HepG2 (cell line): ENCODE measurements around the gene FFAR2. TPM values are rescaled to one million over a fixed set of nuclear protein-coding genes. Genes with fewer than 3 reads are reported as not detected.

Experiments
- EED ChIP-seq: sonication (generic); formaldehyde crosslinking; IDR thresholded peaks from 2 replicates; pipeline ENCODE4 v1.5.0; 2020; ENCODE audit warnings: mild to moderate bottlenecking, missing genetic modification reagents
- GFI1 ChIP-seq: sonication (generic); formaldehyde crosslinking; IDR thresholded peaks from 2 replicates; pipeline ENCODE4 v1.5.0; 2020; ENCODE audit warnings: missing genetic modification reagents, mild to moderate bottlenecking, borderline replicate concordance
- ISL2 ChIP-seq: sonication (generic); formaldehyde crosslinking; IDR thresholded peaks from 2 replicates; pipeline ENCODE4 v1.5.0; 2020; ENCODE audit warnings: missing genetic modification reagents
- MTA1 ChIP-seq: sonication (generic); formaldehyde crosslinking; IDR thresholded peaks from 2 replicates; pipeline ENCODE4 v1.4.0; 2020; ENCODE audit warnings: missing genetic modification reagents, mild to moderate bottlenecking, borderline replicate concordance
- MYC ChIP-seq: sonication (generic); formaldehyde crosslinking; IDR thresholded peaks from 2 replicates; pipeline ENCODE4 v1.9.0; 2021; ENCODE audit warnings: missing genetic modification reagents, borderline replicate concordance
- NR2F6 ChIP-seq, 2 experiments: IDR thresholded peaks; 2 replicates each; pipeline ENCODE4 v1.6.1; 2016; ENCODE audit warnings: antibody characterized with exemption in 1 of 2, mild to moderate bottlenecking in 1 of 2
- RCOR2 ChIP-seq: IDR thresholded peaks from 2 replicates; pipeline ENCODE4 v1.6.1; 2016; ENCODE audit warnings: missing biosample characterization, missing genetic modification reagents
- TBL1XR1 ChIP-seq: fragments of 150-350 bp; IDR thresholded peaks from 2 replicates; pipeline ENCODE4 v1.6.1; 2014; ENCODE audit warnings: borderline replicate concordance, low read length; ENCODE audit not compliant: partially characterized antibody
- TOPORS ChIP-seq: sonication (generic); formaldehyde crosslinking; IDR thresholded peaks from 2 replicates; pipeline ENCODE4 v1.8.0; 2023; ENCODE audit warnings: mild to moderate bottlenecking, missing genetic modification reagents
- ZKSCAN8 ChIP-seq: IDR thresholded peaks from 2 replicates; pipeline ENCODE4 v1.6.1; 2016; ENCODE audit warnings: borderline replicate concordance, missing genetic modification reagents, missing compliant biosample characterization
- ZNF143 ChIP-seq: sonication (generic); formaldehyde crosslinking; IDR thresholded peaks from 2 replicates; pipeline ENCODE4 v1.4.0; 2020; ENCODE audit warnings: missing genetic modification reagents
- ZNF232 ChIP-seq: sonication (generic); formaldehyde crosslinking; IDR thresholded peaks from 2 replicates; pipeline ENCODE4 v1.4.0; 2020; ENCODE audit warnings: missing genetic modification reagents, borderline replicate concordance
- ZNF292 ChIP-seq: sonication (generic); formaldehyde crosslinking; IDR thresholded peaks from 2 replicates; pipeline ENCODE4 v1.8.1; 2022; ENCODE audit warnings: mild to moderate bottlenecking, low read depth, missing genetic modification reagents, borderline replicate concordance
- ZNF329 ChIP-seq: sonication (generic); formaldehyde crosslinking; IDR thresholded peaks from 2 replicates; pipeline ENCODE4 v1.9.0; 2021; ENCODE audit warnings: low read depth, mild to moderate bottlenecking, missing genetic modification reagents
- ZNF33A ChIP-seq: sonication (generic); formaldehyde crosslinking; IDR thresholded peaks from 2 replicates; pipeline ENCODE4 v1.5.1; 2020; ENCODE audit warnings: missing genetic modification reagents, mild to moderate bottlenecking, moderate library complexity, borderline replicate concordance
- ZNF484 ChIP-seq: sonication (generic); formaldehyde crosslinking; IDR thresholded peaks from 2 replicates; pipeline ENCODE4 v1.5.1; 2020; ENCODE audit warnings: mild to moderate bottlenecking, low read depth, missing genetic modification reagents, borderline replicate concordance
- ZNF557 ChIP-seq: sonication (generic); formaldehyde crosslinking; IDR thresholded peaks from 2 replicates; pipeline ENCODE4 v1.4.0; 2020; ENCODE audit warnings: missing genetic modification reagents
- ZNF687 ChIP-seq: sonication (generic); formaldehyde crosslinking; IDR thresholded peaks from 2 replicates; pipeline ENCODE4 v1.5.1; 2020; ENCODE audit warnings: mild to moderate bottlenecking, missing genetic modification reagents, moderate library complexity
- polyA plus RNA-seq, 8 experiments: library from polyadenylated mRNA; depleted of rRNA in 3 of 8; stranded (reverse) in 7 of 8; unstranded in 1 of 8; fragments of >200 nt; fragmentation: Illumina TruSeq in 4 of 8; extraction: Trizol in 4 of 8; gene quantifications; 2 replicates each; pipeline versions ENCODE4 v1.2.1 to v1.2.3, GENCODE V29; 2011 to 2016; ENCODE audit warnings: low read depth in 4 of 8, missing spikeins in 1 of 8, mixed read lengths in 1 of 8; ENCODE audit not compliant: insufficient read depth in 1 of 8
- total RNA-seq, 5 experiments: library from RNA; depleted of rRNA; stranded (reverse); fragments of >200 nt; fragmentation: Illumina TruSeq; extraction: Trizol; gene quantifications; 2 replicates each; pipeline ENCODE4 v1.2.3, GENCODE V29; 2016; ENCODE audit warnings: low read depth in 1 of 5
- TF ChIP-seq, protein P1 (sequence below): sonication (generic); formaldehyde crosslinking; IDR thresholded peaks from 2 replicates; pipeline ENCODE4 v1.5.0; 2020; ENCODE audit warnings: missing genetic modification reagents, mild to moderate bottlenecking, borderline replicate concordance
- TF ChIP-seq, protein P2 (sequence below): sonication (generic); formaldehyde crosslinking; IDR thresholded peaks from 2 replicates; pipeline ENCODE4 v1.5.0; 2020; ENCODE audit warnings: mild to moderate bottlenecking, missing genetic modification reagents
- TF ChIP-seq, protein P3 (sequence below), 2 experiments: sonication (generic) in 1 of 2; formaldehyde crosslinking in 1 of 2; IDR thresholded peaks; 2 replicates each; pipeline versions ENCODE4 v1.4.0 to v1.6.1; 2018 to 2020; ENCODE audit warnings: missing genetic modification reagents in 2 of 2, borderline replicate concordance in 1 of 2, low read depth in 1 of 2, mild to moderate bottlenecking in 1 of 2, missing biosample characterization in 1 of 2

Gene FFAR2
- total and polyA plus RNA-seq, 2 of the 13 experiments (the other 11 are each of a cell fraction or from before 2014, with no cell fraction given), result 0.12 TPM; not detected in 1

GRCh38 chr19:35421362-35421761 is 26.7 kb upstream of the FFAR2 start (continued):
- TF ChIP-seq, protein P1, sequence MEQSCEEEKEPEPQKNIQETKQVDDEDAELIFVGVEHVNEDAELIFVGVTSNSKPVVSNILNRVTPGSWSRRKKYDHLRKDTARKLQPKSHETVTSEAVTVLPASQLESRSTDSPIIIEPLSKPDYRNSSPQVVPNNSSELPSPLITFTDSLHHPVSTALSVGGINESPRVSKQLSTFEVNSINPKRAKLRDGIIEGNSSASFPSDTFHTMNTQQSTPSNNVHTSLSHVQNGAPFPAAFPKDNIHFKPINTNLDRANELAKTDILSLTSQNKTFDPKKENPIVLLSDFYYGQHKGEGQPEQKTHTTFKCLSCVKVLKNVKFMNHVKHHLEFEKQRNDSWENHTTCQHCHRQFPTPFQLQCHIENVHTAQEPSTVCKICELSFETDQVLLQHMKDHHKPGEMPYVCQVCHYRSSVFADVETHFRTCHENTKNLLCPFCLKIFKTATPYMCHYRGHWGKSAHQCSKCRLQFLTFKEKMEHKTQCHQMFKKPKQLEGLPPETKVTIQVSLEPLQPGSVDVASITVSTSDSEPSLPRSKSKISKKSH (CRISPR knock-in tag), result 0 out of 2 replicates have a peak, but pooled peaks have one; percentile 29
- TF ChIP-seq NR2F6 (IDR thresholded peaks at IDR 0.05) (no peak), NR2F6 (CRISPR knock-in tag; IDR thresholded peaks at IDR 0.05) (no peak), ZNF484 (CRISPR knock-in tag) (no peak), ZNF557 (CRISPR knock-in tag) (no peak), TBL1XR1 (no peak), ZNF33A (CRISPR knock-in tag) (no peak), ISL2 (CRISPR knock-in tag) (no peak), TOPORS (CRISPR knock-in tag) (no peak), GFI1 (CRISPR knock-in tag) (no peak), EED (CRISPR knock-in tag) (no peak), MTA1 (CRISPR knock-in tag) (0 out of 2 replicates have a peak, but pooled peaks have one; percentile 24), ZNF143 (no peak), ZNF232 (CRISPR knock-in tag) (no peak), ZKSCAN8 (CRISPR knock-in tag) (no peak), MYC (CRISPR knock-in tag) (peak; percentile 35; the same call in 1 of the 2 replicates), ZNF329 (CRISPR knock-in tag) (no peak), ZNF687 (CRISPR knock-in tag) (peak; percentile 79), RCOR2 (CRISPR knock-in tag) (no peak), ZNF292 (0 out of 2 replicates have a peak, but pooled peaks have one; percentile 44)
- TF ChIP-seq, protein P2, sequence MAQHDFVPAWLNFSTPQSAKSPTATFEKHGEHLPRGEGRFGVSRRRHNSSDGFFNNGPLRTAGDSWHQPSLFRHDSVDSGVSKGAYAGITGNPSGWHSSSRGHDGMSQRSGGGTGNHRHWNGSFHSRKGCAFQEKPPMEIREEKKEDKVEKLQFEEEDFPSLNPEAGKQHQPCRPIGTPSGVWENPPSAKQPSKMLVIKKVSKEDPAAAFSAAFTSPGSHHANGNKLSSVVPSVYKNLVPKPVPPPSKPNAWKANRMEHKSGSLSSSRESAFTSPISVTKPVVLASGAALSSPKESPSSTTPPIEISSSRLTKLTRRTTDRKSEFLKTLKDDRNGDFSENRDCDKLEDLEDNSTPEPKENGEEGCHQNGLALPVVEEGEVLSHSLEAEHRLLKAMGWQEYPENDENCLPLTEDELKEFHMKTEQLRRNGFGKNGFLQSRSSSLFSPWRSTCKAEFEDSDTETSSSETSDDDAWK, result no peak
- TF ChIP-seq, protein P3, sequence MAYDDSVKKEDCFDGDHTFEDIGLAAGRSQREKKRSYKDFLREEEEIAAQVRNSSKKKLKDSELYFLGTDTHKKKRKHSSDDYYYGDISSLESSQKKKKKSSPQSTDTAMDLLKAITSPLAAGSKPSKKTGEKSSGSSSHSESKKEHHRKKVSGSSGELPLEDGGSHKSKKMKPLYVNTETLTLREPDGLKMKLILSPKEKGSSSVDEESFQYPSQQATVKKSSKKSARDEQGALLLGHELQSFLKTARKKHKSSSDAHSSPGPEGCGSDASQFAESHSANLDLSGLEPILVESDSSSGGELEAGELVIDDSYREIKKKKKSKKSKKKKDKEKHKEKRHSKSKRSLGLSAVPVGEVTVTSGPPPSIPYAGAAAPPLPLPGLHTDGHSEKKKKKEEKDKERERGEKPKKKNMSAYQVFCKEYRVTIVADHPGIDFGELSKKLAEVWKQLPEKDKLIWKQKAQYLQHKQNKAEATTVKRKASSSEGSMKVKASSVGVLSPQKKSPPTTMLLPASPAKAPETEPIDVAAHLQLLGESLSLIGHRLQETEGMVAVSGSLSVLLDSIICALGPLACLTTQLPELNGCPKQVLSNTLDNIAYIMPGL (CRISPR knock-in tag; IDR thresholded peaks at IDR 0.05; ENCODE audit: borderline replicate concordance in 1 of 2, low read depth in 1 of 2), result 0 out of 4 replicates have a peak, but pooled peaks of 1 of the 2 experiments have one; percentile 9
